ENCODE measurements around the gene LRRC49. TPM values are rescaled to one million over a fixed set of nuclear protein-coding genes. Genes with fewer than 3 reads are reported as not detected.

LRRC49 gene
- total RNA-seq, 1 experiment from 2014 or later = 16.4 TPM

GRCh38 chr15:71088155-71088554 lies 195.5 kb downstream of the LRRC49 start:
- DNase-seq (ENCODE audit: low spot score) = no peak

GRCh38 chr15:71088683-71089082 lies 196.1 kb downstream of the LRRC49 start:
- DNase-seq (ENCODE audit: low spot score) = no peak

GRCh38 chr15:71089801-71090200 lies 197.2 kb downstream of the LRRC49 start:
- DNase-seq (ENCODE audit: low spot score) = no peak

GRCh38 chr15:71091601-71092000 lies 199.0 kb downstream of the LRRC49 start:
- DNase-seq (ENCODE audit: low spot score) = no peak

- DNase-seq (ENCODE audit: low spot score) = no peak
Observed at GRCh38 chr15:71092056-71092600, 199.5 kb downstream of the LRRC49 start.

GRCh38 chr15:71093054-71094024 lies 200.7 kb downstream of the LRRC49 start:
- DNase-seq (ENCODE audit: low spot score) = peak; percentile 86

- DNase-seq (ENCODE audit: low spot score) = no peak
Observed at GRCh38 chr15:71094137-71094536, 201.5 kb downstream of the LRRC49 start.

- DNase-seq (ENCODE audit: low spot score) = peak; percentile 34
Observed at GRCh38 chr15:71096676-71097075, 204.1 kb downstream of the LRRC49 start.

- DNase-seq (ENCODE audit: low spot score) = no peak
Observed at GRCh38 chr15:71097890-71098289, 205.3 kb downstream of the LRRC49 start.

GRCh38 chr15:71098920-71099319 lies 206.3 kb downstream of the LRRC49 start:
- DNase-seq (ENCODE audit: low spot score) = no peak

Other genes with a start within 250 kb of the LRRC49 start
- 16.8 and 18.6 TPM in 2 replicates for gene UACA, start 129.3 kb upstream of the LRRC49 start, total RNA-seq (2014; rRNA removed; shearing (Covaris generic))
- gene LARP6, start 38.7 kb upstream of the LRRC49 start, total RNA-seq (2014; rRNA removed; shearing (Covaris generic)) = 45.4 and 63.4 TPM in 2 replicates
- gene THAP10, start 393 bp upstream of the LRRC49 start, total RNA-seq (2014; rRNA removed; shearing (Covaris generic)) = 4.5 and 11.0 TPM in 2 replicates
- gene THSD4, start 222.6 kb downstream of the LRRC49 start, total RNA-seq (2014; rRNA removed; shearing (Covaris generic)) = 6.4 and 8.6 TPM in 2 replicates